Uterus (tissue), 4 donors: ENCODE measurements around the gene SLC5A4. TPM values are rescaled to one million over a fixed set of nuclear protein-coding genes. Genes with fewer than 3 reads are reported as not detected.

ENCODE experiments used
- DNase-seq, 2 donors: peaks; one replicate each; pipeline ENCODE4 v3.0.0-alpha.2; 2019 to 2020
- H3K27ac ChIP-seq, 2 donors: fragments of 200-600 bp; sonication (generic); 1 replicate in 1 of 2; 2 replicates in 1 of 2; pipeline ENCODE4 v1.5.1; 2016 to 2018
- H3K27me3 ChIP-seq, 2 donors: fragments of 200-600 bp; sonication (generic); one replicate each; pipeline ENCODE4 v1.5.1; 2018 to 2019; ENCODE audit warnings: control low read depth in 1 of 2
- H3K36me3 ChIP-seq, 2 donors: fragments of 200-600 bp; sonication (generic); one replicate each; pipeline ENCODE4 v1.5.1; 2019; ENCODE audit warnings: control low read depth in 1 of 2
- H3K4me1 ChIP-seq, 2 donors: fragments of 200-600 bp; sonication (generic); one replicate each; pipeline ENCODE4 v1.5.1; 2018 to 2019; ENCODE audit warnings: control low read depth in 1 of 2
- H3K4me3 ChIP-seq, 2 donors: fragments of 200-600 bp; sonication (generic); 1 replicate in 1 of 2; 2 replicates in 1 of 2; pipeline ENCODE4 v1.5.1; 2018 to 2019; ENCODE audit warnings: mild to moderate bottlenecking in 1 of 2
- H3K9me3 ChIP-seq, 2 donors: fragments of 200-600 bp; sonication (generic); one replicate each; pipeline ENCODE4 v1.5.1; 2019; ENCODE audit warnings: control low read depth in 1 of 2
- POLR2A ChIP-seq, 2 donors: fragments of 450-650 bp; IDR thresholded peaks; one replicate each; pipeline ENCODE4 v1.6.1; 2016; ENCODE audit warnings: antibody characterized with exemption in 2 of 2, mild to moderate bottlenecking in 1 of 2, moderate library complexity in 1 of 2
- intact Hi-C: fragments of 100-400 bp; cut with DNase I; formaldehyde crosslinking; loops from one replicate; pipeline ENCODE4 v1.15.1; 2023; ENCODE audit warnings: low total_unique reads
- total RNA-seq, 4 donors: library from RNA; depleted of rRNA in 3 of 4; stranded (reverse); fragments of >200 nt in 3 of 4; gene quantifications; one replicate each; pipeline versions ENCODE4 v1.1.0 to v1.2.4, GENCODE V29; 2014 to 2023
- TF ChIP-seq, protein P1 (sequence below), 4 experiments: fragments of 200-600 bp in 2 of 4; fragments of 450-650 bp in 2 of 4; sonication (generic) in 2 of 4; IDR thresholded peaks; one replicate each; pipeline ENCODE4 v1.5.1; 2016 to 2019; ENCODE audit warnings: antibody characterized with exemption in 4 of 4, mild to moderate bottlenecking in 2 of 4, moderate library complexity in 1 of 4
- donor health status: DM: yes; HTN: yes; CAD: no.

SLC5A4 gene
- total RNA-seq, 4 donors from 2014 or later, result 4.7 to 4.9 TPM; not detected in 2

DNA sequence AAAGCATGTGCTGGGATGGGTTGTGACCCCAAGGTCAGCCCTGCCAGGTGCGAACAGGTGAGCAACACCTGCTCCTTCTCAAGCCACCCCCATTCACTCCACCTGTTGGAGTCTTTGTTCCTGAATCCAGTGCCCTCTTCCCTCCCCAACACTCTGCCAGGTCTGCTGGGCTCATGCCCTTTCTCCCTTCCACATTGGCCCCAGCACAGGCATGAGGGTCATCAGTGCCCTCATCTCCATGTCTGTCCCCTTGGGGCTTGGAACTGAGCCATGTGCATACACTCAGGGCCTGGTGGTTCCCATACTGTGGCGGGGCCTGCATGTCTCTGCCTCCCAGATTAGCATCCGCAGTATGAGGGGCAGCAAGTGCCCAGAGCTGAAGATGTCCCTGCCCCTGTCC is 69.3 kb downstream of the SLC5A4 start:
- H3K4me1 ChIP-seq, result no peaks in the 10 kb centered on the region
- H3K27me3 ChIP-seq, result no peaks in the 10 kb centered on the region
- H3K9me3 ChIP-seq, result no peaks in the 10 kb centered on the region
- H3K4me3 ChIP-seq, result no peak overlapping the region
- TF ChIP-seq, protein P1, sequence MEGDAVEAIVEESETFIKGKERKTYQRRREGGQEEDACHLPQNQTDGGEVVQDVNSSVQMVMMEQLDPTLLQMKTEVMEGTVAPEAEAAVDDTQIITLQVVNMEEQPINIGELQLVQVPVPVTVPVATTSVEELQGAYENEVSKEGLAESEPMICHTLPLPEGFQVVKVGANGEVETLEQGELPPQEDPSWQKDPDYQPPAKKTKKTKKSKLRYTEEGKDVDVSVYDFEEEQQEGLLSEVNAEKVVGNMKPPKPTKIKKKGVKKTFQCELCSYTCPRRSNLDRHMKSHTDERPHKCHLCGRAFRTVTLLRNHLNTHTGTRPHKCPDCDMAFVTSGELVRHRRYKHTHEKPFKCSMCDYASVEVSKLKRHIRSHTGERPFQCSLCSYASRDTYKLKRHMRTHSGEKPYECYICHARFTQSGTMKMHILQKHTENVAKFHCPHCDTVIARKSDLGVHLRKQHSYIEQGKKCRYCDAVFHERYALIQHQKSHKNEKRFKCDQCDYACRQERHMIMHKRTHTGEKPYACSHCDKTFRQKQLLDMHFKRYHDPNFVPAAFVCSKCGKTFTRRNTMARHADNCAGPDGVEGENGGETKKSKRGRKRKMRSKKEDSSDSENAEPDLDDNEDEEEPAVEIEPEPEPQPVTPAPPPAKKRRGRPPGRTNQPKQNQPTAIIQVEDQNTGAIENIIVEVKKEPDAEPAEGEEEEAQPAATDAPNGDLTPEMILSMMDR (IDR thresholded peaks at IDR 0.05), result no peak
- no peak for TF ChIP-seq POLR2A (IDR thresholded peaks at IDR 0.05)
- no peaks in the 10 kb centered on the region for H3K36me3 ChIP-seq
- no peak for DNase-seq
- no peak overlapping the region for H3K27ac ChIP-seq
- intact Hi-C loops, result no loop called here

DNA sequence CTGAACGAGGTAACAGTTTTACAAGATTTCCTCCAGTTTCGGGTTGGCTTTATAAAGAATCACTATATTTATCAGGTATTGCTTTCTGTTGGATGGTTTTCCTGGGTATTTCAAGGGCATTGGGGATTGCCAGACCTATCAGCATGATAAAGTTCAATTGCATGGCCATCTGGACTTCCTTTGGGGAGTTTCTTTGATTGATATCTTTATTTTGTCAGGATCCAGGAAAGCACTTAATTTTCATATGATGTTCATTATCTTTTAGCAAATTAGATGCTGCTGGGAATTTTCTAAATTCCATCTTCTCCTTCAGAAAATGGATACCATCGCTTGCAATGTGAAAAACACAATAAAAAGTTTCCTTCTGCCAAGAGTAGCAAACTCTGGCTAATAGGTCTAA is 71.5 kb downstream of the SLC5A4 start:
- Histone ChIP-seq H3K27ac (no peak overlapping the region), H3K4me3 (no peak overlapping the region)
- intact Hi-C loops, result no loop called here

DNA sequence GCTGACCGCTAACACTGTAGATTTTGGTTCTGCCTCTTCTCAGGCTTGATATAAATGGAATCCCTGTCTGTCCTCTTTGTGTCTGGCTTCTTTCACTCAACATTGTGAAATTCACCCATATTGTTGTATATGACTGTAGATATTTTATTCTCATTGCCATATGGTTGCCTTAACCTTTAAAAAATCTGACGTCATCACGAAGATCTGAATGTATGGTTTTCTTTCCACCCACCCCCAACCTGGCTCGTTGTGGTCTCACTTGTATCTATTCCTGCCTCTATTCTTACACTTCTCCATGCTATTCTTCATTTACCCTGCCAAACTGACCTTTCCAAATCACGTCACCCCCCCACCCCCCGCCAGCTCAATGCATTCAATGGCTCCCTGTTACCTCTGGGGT is 74.1 kb downstream of the SLC5A4 start:
- Histone ChIP-seq H3K27ac (no peak overlapping the region), H3K4me3 (no peak overlapping the region), H3K4me1 (no peaks in the 10 kb centered on the region), H3K36me3 (no peaks in the 10 kb centered on the region), H3K27me3 (no peaks in the 10 kb centered on the region), H3K9me3 (no peaks in the 10 kb centered on the region)
- TF ChIP-seq, protein P1 (IDR thresholded peaks at IDR 0.05), result no peak
- TF ChIP-seq POLR2A (IDR thresholded peaks at IDR 0.05), result no peak
- intact Hi-C loops, result no loop called here
- no peak for DNase-seq

More for the DNA sequence above, 71.5 kb downstream of the SLC5A4 start:
- H3K9me3 ChIP-seq, result no peaks in the 10 kb centered on the region
- no peaks in the 10 kb centered on the region for H3K27me3 ChIP-seq
- no peak for DNase-seq
- no peaks in the 10 kb centered on the region for H3K4me1 ChIP-seq
- H3K36me3 ChIP-seq, result no peaks in the 10 kb centered on the region
- no peak for TF ChIP-seq POLR2A (IDR thresholded peaks at IDR 0.05)
- TF ChIP-seq, protein P1 (IDR thresholded peaks at IDR 0.05), result no peak

DNA sequence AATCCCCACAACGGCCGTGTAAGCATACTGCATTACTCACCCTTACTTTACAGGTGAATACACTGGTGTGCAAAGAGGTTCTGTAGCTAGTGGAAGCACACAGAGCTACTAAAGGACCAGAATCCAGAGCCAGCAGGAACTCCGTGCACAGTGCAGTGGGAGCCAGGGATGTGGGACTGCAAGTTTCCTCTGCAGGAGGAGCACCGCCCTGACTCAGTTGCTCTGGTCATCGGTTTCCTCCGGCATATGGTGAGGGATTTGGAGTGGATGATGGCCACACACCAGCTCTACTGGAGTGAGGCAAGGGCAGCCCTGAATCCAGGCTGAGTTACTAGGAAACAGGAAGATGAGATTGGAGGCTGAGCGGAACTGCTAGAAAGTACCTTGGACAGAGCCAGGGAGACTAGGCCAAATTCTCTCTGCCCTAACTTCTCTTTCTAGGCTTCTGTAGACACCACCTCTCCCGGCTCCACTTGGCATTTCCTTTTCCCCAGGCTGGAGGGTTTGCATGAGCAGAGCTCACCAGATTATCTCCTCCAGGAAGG is 77.9 kb downstream of the SLC5A4 start:
- TF ChIP-seq, protein P1 (IDR thresholded peaks at IDR 0.05), result no peak
- no peak for TF ChIP-seq POLR2A (IDR thresholded peaks at IDR 0.05)
- Histone ChIP-seq H3K27ac (no peak overlapping the region), H3K9me3 (no peaks in the 10 kb centered on the region), H3K36me3 (no peaks in the 10 kb centered on the region), H3K4me3 (no peak overlapping the region), H3K27me3 (no peaks in the 10 kb centered on the region), H3K4me1 (no peaks in the 10 kb centered on the region)
- intact Hi-C loops, result no loop called here
- DNase-seq, result no peak

DNA sequence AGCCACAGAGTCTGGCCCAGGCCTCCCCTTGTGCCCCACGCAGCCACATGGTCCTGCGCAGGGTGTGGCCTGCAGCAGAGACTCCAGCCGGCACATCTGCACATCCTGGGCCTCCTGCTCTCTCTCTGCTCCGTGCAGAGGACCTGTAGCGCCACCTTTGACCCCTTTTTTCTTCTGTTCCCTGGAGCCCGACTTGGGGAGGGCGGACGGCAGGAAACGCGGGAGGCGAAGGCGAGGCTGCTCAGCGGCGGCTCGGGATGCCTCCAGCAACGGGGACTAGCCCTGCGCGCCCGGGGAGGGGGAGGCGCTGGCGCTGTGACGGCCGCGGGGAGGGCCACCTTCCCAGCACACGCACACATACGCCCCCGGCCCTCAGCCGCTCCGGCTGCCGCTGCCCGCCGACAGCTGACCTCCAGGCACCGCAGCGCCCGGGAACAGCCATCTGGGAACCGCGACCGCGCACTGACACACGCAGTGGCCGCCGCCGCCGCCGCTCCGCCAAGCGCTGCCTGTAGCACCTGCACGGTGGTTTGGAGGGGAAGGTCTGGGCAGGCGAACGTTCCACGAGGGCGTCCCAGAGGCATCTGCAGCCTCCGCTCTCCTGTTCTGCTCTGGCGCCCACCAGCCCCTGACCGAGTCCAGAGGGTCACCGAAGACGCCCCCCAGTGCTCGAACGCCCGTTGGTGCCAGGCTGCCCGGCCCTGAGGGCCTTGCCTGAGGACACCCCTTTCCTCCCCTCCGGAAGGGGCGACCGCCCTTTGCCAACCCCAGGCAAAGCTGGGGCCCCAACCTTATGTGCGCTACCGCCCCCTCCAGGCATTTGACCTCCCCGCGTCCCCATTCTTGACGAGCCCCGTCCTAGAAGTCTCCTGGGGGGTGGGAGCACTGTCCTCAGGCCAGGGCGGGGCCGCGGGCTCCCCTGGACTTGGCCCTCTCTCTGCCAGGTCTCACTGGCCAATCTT is 79.2 kb downstream of the SLC5A4 start:
- TF ChIP-seq POLR2A (IDR thresholded peaks at IDR 0.05), result no peak
- TF ChIP-seq, protein P1 (IDR thresholded peaks at IDR 0.05), result no peak

More for the DNA sequence above, 79.2 kb downstream of the SLC5A4 start:
- Histone ChIP-seq H3K9me3 (no peaks in the 10 kb centered on the region), H3K36me3 (no peaks in the 10 kb centered on the region), H3K4me1 (no peaks in the 10 kb centered on the region), H3K4me3 (no peak overlapping the region), H3K27me3 (no peaks in the 10 kb centered on the region), H3K27ac (no peak overlapping the region)
- intact Hi-C loops, result no loop called here
- DNase-seq, result no peak
